Ectodermal cell (in vitro differentiated cells): ENCODE results near the gene IQCK.

Experiments
- H3K27ac ChIP-seq: 2 replicates; pipeline ENCODE4 v1.7.0; 2013; ENCODE audit warnings: mild to moderate bottlenecking, low read depth, low read length; ENCODE audit not compliant: insufficient read depth, poor library complexity, severe bottlenecking
- H3K27me3 ChIP-seq: 2 replicates; pipeline ENCODE4 v1.7.0; 2013; ENCODE audit warnings: mild to moderate bottlenecking, low read length; ENCODE audit not compliant: insufficient read depth, control insufficient read depth, poor library complexity, severe bottlenecking
- H3K36me3 ChIP-seq: one replicate; pipeline ENCODE4 v1.7.0; 2013; ENCODE audit warnings: low read length; ENCODE audit not compliant: control insufficient read depth, insufficient read depth
- H3K4me1 ChIP-seq: one replicate; pipeline ENCODE4 v1.7.0; 2013; ENCODE audit warnings: low read length; ENCODE audit not compliant: control insufficient read depth, insufficient read depth
- H3K4me3 ChIP-seq: 2 replicates; pipeline ENCODE4 v1.7.0; 2013; ENCODE audit warnings: low read depth, low read length, control low read depth; ENCODE audit not compliant: insufficient read depth
- H3K9me3 ChIP-seq: 2 replicates; pipeline ENCODE4 v1.7.0; 2013; ENCODE audit warnings: mild to moderate bottlenecking, low read length, moderate library complexity; ENCODE audit not compliant: control insufficient read depth
- WGBS, 2 experiments: methylation state at CpG; one replicate each; pipeline ENCODE4 v1.1.7; 2013; ENCODE audit warnings: missing lambda C conversion rate in 2 of 2; 5-methylcytosine and 5-hydroxymethylcytosine counted together

Gene IQCK

DNA sequence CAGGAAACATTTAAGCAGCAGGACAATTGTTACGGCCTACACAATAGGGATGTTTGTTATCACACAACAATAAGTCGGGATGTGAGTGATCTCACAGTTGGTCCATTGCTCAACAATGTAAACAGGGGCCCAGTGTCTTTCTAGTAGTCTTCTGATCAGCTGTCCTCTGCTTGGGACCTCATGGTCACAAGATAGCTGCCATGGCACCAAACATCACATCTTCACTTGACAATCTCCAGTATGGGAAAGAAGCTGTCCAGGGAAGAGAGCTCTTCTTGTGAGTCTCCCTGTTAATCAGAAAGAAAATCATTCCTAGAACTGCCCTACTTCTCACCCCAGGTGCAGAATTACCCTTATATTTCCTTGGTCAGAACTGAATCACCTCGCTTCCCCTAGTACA, 172.8 kb downstream of the IQCK start:
- WGBS, 2 experiments: 89 to 91% methylated on average over 3 of the region's 3 CpGs
- Histone ChIP-seq H3K27me3 (no peaks in the 10 kb centered on the region), H3K4me1 (no peaks in the 10 kb centered on the region), H3K36me3 (no peaks in the 10 kb centered on the region), H3K4me3 (no peak overlapping the region), H3K27ac (no peak overlapping the region), H3K9me3 (no peaks in the 10 kb centered on the region)

DNA sequence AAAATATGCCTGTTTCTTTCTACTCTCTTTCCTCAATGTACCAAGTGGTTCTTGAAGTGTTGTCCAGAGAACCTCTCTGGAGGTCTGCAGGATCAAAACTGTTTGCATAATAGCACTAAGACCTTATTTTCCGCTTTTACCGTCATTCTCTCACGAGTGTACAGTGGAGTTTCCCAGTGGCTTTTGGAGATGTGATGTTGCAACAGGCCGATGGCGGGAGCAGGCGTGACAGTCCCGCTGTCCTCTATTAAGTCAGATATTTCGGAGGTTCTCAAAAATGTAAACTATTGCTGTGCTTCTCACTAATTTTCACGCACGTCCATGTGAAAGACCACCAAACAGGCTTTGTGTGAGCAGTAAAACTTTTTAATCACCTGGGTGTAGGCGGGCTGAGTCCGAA, 174.8 kb downstream of the IQCK start:
- Histone ChIP-seq H3K27ac (no peak overlapping the region), H3K36me3 (no peaks in the 10 kb centered on the region), H3K4me1 (no peaks in the 10 kb centered on the region), H3K9me3 (no peaks in the 10 kb centered on the region), H3K4me3 (no peak overlapping the region), H3K27me3 (no peaks in the 10 kb centered on the region)
- WGBS, 2 experiments: 96 to 97% methylated on average over 12 of the region's 12 CpGs

DNA sequence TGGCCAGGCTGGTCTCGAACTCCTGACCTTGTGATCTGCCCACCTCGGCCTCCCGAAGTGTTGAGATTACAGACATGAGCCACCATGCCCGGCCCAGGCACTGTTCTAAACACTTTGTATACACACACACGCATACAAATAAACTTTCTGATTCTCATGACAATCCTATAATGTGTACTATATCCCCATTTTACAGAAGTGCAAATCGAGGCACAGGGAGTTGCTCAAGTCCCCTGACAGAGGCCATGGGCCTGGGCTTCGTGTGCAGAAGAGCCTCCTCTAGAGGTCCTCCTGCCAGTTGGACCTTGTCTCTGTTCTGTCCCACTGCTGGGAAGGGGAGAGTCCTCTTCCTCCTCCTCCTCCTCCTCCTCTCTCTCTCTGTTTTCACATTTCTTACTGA, 176.5 kb downstream of the IQCK start:
- H3K4me3 ChIP-seq: no peak overlapping the region

DNA sequence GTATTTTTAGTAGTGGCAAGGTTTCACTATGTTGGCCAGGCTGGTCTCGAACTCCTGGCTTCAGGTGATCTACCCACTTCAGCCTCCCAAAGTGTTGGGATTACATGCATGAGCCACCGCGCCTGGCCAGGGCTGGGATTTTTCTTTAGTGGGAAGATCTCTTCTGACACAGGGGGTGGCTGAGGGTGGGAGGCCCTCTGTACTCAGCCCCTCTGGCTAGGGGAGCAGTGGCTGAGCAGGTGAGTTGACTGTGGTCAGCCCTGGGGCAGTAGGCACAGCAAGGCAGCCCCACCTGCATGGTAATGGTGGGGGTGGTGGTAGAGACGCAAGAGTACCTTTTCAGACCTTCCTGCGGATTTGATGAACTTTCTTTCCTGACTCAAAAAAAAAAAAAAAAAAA, 178.9 kb downstream of the IQCK start:
- no peaks in the 10 kb centered on the region for H3K9me3 ChIP-seq
- no peak overlapping the region for H3K4me3 ChIP-seq
- 83 to 89% methylated on average over 5 of the region's 5 CpGs for WGBS, 2 experiments
- H3K27me3 ChIP-seq: no peaks in the 10 kb centered on the region
- no peak overlapping the region for H3K27ac ChIP-seq
- H3K36me3 ChIP-seq: no peaks in the 10 kb centered on the region
- no peaks in the 10 kb centered on the region for H3K4me1 ChIP-seq

More for the DNA sequence above, 176.5 kb downstream of the IQCK start:
- Histone ChIP-seq H3K27me3 (no peaks in the 10 kb centered on the region), H3K9me3 (no peaks in the 10 kb centered on the region), H3K4me1 (no peaks in the 10 kb centered on the region), H3K27ac (no peak overlapping the region), H3K36me3 (no peaks in the 10 kb centered on the region)
- 91 to 92% methylated on average over 7 of the region's 7 CpGs for WGBS, 2 experiments

DNA sequence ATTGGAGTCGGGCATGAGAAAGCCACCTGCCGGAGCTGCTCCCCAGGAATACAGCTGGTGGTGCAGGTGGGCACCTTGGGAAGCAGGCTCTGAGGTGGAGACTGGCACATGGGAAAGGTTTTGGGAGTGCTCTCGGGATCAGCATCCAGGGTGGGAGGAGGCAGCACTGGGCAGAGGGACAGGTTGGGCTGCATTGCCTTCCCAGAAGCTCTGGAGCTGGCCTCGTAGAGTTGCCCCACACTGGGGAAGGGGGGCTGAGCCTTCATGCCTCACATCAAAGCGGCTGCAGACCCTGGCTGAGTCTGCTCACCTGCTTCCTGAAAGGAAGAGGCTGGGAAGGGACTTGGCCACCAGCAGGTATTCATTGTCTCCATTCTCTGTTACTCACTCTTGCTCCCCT, 180.1 kb downstream of the IQCK start:
- H3K27ac ChIP-seq: no peak overlapping the region
- no peaks in the 10 kb centered on the region for H3K27me3 ChIP-seq
- no peaks in the 10 kb centered on the region for H3K9me3 ChIP-seq
- no peaks in the 10 kb centered on the region for H3K4me1 ChIP-seq
- H3K36me3 ChIP-seq: no peaks in the 10 kb centered on the region
- H3K4me3 ChIP-seq: no peak overlapping the region
- 73 to 78% methylated on average over 5 of the region's 5 CpGs for WGBS, 2 experiments

DNA sequence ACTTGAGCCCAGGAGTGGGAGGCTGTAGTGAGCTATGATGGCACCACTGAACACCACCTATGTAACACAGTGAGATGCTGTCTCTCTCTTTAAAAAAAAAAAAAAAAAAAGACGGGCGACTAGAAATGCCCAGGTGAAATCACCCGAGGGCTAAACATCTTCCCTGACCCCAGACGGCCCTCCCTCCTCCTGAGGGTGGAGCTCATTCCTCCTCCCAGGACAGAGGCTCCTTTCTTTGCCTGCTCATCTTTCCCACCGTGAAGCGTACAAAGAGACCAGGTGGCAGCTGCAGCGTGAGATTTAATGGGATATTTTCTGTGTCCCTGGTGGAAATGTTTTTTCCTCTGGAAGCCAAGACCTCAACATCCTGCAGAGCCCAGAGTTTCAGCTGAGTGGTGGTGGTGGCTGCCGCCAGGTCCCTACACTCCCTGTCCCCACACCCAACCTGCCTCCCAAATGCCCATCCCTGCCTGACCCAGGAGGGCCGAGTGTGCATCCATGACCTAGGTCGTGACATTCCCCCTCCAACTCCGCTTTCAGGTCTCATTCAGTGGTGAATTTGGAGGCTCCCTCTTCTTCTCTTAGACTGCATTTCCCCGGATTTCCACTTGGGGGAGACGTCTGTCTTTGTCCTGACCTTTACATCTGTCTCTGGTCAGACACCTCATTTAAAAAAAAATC, 181.0 kb downstream of the IQCK start:
- no peak overlapping the region for H3K27ac ChIP-seq
- 23 to 28% methylated on average over 11 to 13 of the region's 13 CpGs for WGBS, 2 experiments
- no peak overlapping the region for H3K4me3 ChIP-seq
- H3K9me3 ChIP-seq: no peaks in the 10 kb centered on the region
- H3K27me3 ChIP-seq: no peaks in the 10 kb centered on the region
- no peaks in the 10 kb centered on the region for H3K36me3 ChIP-seq
- no peaks in the 10 kb centered on the region for H3K4me1 ChIP-seq

DNA sequence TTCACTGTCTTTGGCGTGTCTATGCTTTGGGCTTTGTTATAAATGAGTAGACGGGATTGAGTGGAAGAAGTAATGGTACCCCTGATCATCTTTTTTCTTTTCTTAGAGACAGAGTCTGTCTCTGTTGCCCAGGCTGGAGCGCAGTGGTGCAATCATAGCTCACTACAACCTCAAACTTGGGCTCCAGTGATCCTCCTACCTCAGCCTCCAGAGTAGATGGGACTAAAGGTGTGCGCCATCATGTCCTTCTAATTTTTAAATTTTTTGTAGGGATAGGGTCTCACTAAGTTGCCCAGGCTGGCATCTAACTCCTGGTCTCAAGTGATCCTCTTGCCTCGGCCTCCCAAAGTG, 181.5 kb downstream of the IQCK start:
- Histone ChIP-seq H3K27me3 (no peaks in the 10 kb centered on the region), H3K36me3 (no peaks in the 10 kb centered on the region), H3K9me3 (no peaks in the 10 kb centered on the region), H3K4me3 (no peak overlapping the region), H3K27ac (no peak overlapping the region), H3K4me1 (no peaks in the 10 kb centered on the region)
- WGBS, 2 experiments: 62 to 69% methylated on average over 5 of the region's 5 CpGs

DNA sequence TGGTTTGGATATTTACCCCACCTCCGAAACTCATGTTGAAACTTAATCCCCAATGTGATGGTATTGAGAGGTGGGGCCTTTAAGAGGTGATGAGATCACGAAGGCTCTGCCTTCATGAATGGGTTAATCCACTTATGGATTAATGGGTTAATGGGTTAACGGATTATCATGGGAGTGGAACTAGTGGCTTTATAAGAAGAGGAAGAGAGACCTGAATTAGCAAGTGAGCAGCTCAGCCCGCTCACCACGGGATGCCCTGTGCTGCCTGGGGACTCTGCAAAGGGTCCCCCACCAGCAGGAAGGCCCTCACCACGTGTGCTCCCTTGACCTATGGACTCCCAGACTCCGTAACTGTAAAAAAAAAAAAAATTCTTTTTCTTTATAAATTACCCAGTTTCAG, 183.1 kb downstream of the IQCK start:
- Histone ChIP-seq H3K4me1 (no peaks in the 10 kb centered on the region), H3K27ac (no peak overlapping the region), H3K4me3 (no peak overlapping the region), H3K36me3 (no peaks in the 10 kb centered on the region), H3K9me3 (no peaks in the 10 kb centered on the region), H3K27me3 (peaks cover 4% of the 10 kb centered on the region)
- 71 to 73% methylated on average over 6 to 7 of the region's 7 CpGs for WGBS, 2 experiments

DNA sequence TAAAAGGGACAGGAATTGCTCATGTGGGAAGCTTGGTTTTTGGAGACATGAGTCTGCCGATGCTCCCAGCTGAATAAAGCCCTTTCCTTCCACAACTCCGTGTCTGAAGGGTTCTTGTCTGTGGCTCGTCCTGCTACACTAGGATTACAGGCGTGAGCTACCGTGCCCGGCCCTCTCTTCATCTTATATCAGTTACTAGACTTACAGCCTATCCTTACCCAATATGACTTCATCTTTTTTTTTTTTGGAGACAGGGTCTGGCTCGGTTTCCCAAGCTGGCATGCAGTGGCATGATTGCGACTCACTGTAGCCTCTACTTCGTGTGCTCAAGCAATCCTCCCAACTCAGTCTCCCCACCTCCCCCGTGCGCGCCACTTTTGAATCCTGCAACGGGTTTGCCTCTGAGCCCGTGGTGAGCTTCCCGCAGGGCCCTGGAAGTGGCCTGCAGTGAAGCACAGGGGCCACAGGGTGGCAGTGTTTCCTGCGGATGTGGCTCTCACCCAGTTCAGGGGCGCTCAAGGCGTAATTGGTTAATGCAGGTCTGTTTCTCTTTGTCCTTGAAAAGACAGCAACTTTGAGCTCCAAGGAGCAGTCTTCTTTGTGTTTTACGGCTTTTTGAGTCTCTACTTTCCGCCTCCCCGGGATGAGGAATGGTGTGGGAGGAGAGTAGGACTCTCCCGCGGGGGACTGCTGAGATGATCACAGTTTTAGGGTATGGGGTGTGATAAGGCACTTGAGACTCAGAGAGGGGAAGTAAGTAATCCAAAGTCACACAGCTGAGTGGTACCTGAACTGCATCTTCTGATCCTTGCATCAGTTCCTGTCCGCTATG, 189.3 kb downstream of the IQCK start:
- Histone ChIP-seq H3K36me3 (no peaks in the 10 kb centered on the region), H3K9me3 (no peaks in the 10 kb centered on the region), H3K4me3 (no peak overlapping the region), H3K4me1 (no peaks in the 10 kb centered on the region), H3K27ac (no peak overlapping the region), H3K27me3 (peaks cover 4% of the 10 kb centered on the region)
- WGBS, 2 experiments: 37 to 38% methylated on average over 24 of the region's 24 CpGs
